PFSK-1 (cell line): ENCODE data around the gene ARHGAP28.

ENCODE experiments used
- FOXP2 ChIP-seq: optimal IDR thresholded peaks from 2 replicates; pipeline ENCODE3; 2011; ENCODE audit warnings: borderline replicate concordance, control low read depth, inconsistent platforms; ENCODE audit not compliant: insufficient read depth; ENCODE audit errors: extremely low read length, extremely low read depth
- POLR2AphosphoS5 ChIP-seq: IDR thresholded peaks from 2 replicates; pipeline ENCODE4 v1.6.1; 2012; ENCODE audit warnings: low read depth, mild to moderate bottlenecking, control low read depth, low read length, moderate library complexity
- REST ChIP-seq, 2 experiments: IDR thresholded peaks; 2 replicates each; pipeline versions ENCODE4 v1.6.1 to v1.8.0; 2011 to 2012; ENCODE audit warnings: low read depth in 2 of 2, low read length in 2 of 2, control low read depth in 1 of 2, inconsistent platforms in 1 of 2, mild to moderate bottlenecking in 1 of 2, moderate library complexity in 1 of 2; ENCODE audit not compliant: insufficient read depth in 1 of 2
- SIN3A ChIP-seq: IDR thresholded peaks from 2 replicates; pipeline ENCODE4 v1.6.1; 2012; ENCODE audit warnings: mild to moderate bottlenecking, low read length, moderate library complexity, borderline replicate concordance; ENCODE audit not compliant: insufficient read depth
- TAF1 ChIP-seq: IDR thresholded peaks from 2 replicates; pipeline ENCODE4 v1.6.1; 2012; ENCODE audit warnings: low read length, control low read depth, borderline replicate concordance; ENCODE audit not compliant: insufficient read depth

The ARHGAP28 gene

GRCh38 chr18:6718267-6718666 lies 11.2 kb upstream of the ARHGAP28 start:
- TF ChIP-seq POLR2AphosphoS5 (no peak), TAF1 (no peak), REST (IDR thresholded peaks at IDR 0.05; ENCODE audit: insufficient read depth in 1 of 2, low read depth in 2 of 2, low read length in 2 of 2) (no peak), FOXP2 (no peak), SIN3A (no peak)

DNA sequence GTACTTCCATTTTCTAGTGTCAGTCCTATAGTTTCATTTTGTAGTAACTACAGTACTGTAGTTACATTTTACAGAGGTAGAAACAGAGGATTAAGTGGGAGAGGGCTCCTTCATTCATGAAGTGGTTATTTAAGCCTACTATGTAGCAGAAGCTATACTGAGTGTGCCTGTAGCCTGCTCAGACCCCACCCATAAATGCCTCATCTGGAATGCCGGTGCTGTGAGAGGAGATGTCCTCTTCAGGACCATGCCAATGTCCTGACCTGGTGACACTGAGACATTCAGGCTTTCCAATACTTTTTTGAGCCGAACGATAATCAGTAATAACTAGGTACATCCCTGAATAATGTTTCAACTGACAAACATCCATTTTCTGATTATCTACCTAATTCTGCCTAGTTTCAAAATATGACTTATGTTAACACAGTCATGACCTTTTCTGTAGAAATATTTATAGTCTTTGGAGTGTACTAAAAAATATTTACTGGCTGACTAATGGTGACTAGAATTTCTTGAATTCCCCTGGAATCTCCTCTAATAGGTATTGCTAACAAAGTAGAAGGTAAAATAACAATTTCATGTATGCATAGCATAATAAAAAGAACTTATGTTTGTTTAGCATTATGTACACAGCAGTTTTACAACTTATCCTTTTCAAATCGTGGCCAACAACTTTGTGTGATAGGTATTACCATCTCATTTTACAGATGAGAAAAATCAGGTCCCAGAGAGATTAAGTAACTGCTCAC lies 10.2 kb upstream of the ARHGAP28 start:
- no peak for TF ChIP-seq SIN3A
- TF ChIP-seq FOXP2 = no peak

DNA sequence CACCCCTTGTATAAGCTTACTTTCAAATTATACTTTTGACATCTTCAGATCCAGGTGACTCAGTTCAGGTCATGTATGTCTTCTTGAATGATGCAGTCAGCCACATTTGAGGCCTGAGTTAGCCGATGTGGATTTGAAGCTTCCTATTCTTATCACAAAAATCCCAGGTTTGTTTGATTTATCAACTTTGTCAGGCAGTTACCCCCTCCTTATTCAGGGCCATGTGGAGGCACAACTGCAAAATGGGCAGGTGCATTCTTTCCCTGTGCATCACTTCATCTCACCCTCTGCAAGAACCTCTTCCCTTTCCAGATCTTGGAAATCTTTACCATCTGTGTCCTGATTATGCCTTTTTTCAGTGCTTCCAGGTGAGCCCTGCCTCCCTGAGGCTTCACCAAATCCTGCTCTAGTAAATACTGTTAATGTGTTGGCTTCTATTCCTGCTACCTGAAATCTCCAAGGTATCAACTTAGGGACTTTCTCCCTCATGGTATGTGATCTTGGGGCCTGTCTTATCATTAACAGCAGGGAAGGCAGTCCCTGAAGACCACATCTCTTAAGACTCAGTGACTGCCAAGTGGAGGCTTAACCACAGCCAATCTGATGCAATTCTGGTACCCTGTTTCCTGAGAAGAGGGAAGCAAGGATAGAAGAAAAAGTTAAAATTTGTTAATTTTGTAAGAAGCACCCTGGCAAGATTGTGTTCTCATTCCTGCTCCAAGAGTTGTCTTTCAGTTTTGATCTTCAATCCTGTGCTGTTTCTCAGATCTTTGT lies 9.4 kb upstream of the ARHGAP28 start:
- TF ChIP-seq POLR2AphosphoS5 (no peak), FOXP2 (no peak), SIN3A (no peak), REST (IDR thresholded peaks at IDR 0.05; ENCODE audit: insufficient read depth in 1 of 2, low read depth in 2 of 2, low read length in 2 of 2) (no peak), TAF1 (no peak)

DNA sequence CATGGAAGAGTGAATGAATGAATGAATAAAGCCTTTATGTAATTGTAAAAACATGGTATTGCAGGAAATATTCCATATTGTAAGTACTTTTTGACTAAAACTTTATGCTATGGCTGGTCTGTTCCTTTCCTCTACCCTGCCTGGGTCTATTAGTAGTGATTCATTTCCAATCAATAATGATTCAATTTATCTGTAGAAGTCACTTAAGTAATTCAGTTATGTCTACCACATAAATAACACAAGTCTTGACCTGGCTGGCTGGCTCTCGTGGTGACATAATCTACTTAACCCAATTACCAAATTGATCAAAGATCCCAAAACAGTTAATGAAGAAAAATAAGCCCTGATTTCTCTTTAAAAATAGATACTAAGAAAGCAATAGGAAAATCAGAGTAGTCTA lies 7.8 kb upstream of the ARHGAP28 start:
- no peak for TF ChIP-seq SIN3A
- no peak for TF ChIP-seq FOXP2
- no peak for TF ChIP-seq POLR2AphosphoS5
- no peak for TF ChIP-seq TAF1
- TF ChIP-seq REST (IDR thresholded peaks at IDR 0.05; ENCODE audit: insufficient read depth in 1 of 2, low read depth in 2 of 2, low read length in 2 of 2) = no peak

- no peak for TF ChIP-seq POLR2AphosphoS5
- no peak for TF ChIP-seq TAF1
- no peak for TF ChIP-seq SIN3A
- no peak for TF ChIP-seq REST (IDR thresholded peaks at IDR 0.05; ENCODE audit: insufficient read depth in 1 of 2, low read depth in 2 of 2, low read length in 2 of 2)
- TF ChIP-seq FOXP2 = no peak
Observed at GRCh38 chr18:6722690-6723089, 6.8 kb upstream of the ARHGAP28 start.
